IMR-90 (cell line): Measurements from ENCODE around the gene IRGQ. TPM values are rescaled to one million over a fixed set of nuclear protein-coding genes. Genes with fewer than 3 reads are reported as not detected.

Source experiments
- BHLHE40 ChIP-seq: fragments of 150-350 bp; IDR thresholded peaks from 2 replicates; pipeline ENCODE4 v1.6.1; 2016; ENCODE audit warnings: mild to moderate bottlenecking, low read depth, low read length
- NFE2L2 ChIP-seq: fragments of 150-350 bp; IDR thresholded peaks from 2 replicates; pipeline ENCODE4 v1.6.1; 2016; ENCODE audit warnings: low read depth, mild to moderate bottlenecking, low read length
- RAD21 ChIP-seq: IDR thresholded peaks from 2 replicates; pipeline ENCODE4 v1.6.1; 2012; ENCODE audit warnings: low read length, improper control_type of control experiment
- RFX5 ChIP-seq: IDR thresholded peaks from 2 replicates; pipeline ENCODE4 v1.8.0; 2012; ENCODE audit warnings: low read depth, mild to moderate bottlenecking, low read length, moderate library complexity
- polyA plus RNA-seq, 3 experiments: library from polyadenylated mRNA; depleted of rRNA; stranded (reverse); fragments of >200 nt; gene quantifications; 2 replicates each; pipeline ENCODE4 v1.2.3, GENCODE V29; 2012; ENCODE audit warnings: low replicate concordance in 1 of 3
- total RNA-seq: library from RNA; depleted of rRNA; stranded (reverse); fragments of >200 nt; gene quantifications from 2 replicates; pipeline ENCODE4 v1.2.3, GENCODE V29; 2012
- TF ChIP-seq, protein P1 (sequence below): fragments of 150-350 bp; IDR thresholded peaks from 2 replicates; pipeline ENCODE4 v1.6.1; 2017; ENCODE audit warnings: mild to moderate bottlenecking, antibody characterized with exemption, low read length, low read depth

IRGQ gene
- total and polyA plus RNA-seq, 2 of the 4 experiments (the other 2 are of a cell fraction): 9.0 to 9.9 TPM

DNA sequence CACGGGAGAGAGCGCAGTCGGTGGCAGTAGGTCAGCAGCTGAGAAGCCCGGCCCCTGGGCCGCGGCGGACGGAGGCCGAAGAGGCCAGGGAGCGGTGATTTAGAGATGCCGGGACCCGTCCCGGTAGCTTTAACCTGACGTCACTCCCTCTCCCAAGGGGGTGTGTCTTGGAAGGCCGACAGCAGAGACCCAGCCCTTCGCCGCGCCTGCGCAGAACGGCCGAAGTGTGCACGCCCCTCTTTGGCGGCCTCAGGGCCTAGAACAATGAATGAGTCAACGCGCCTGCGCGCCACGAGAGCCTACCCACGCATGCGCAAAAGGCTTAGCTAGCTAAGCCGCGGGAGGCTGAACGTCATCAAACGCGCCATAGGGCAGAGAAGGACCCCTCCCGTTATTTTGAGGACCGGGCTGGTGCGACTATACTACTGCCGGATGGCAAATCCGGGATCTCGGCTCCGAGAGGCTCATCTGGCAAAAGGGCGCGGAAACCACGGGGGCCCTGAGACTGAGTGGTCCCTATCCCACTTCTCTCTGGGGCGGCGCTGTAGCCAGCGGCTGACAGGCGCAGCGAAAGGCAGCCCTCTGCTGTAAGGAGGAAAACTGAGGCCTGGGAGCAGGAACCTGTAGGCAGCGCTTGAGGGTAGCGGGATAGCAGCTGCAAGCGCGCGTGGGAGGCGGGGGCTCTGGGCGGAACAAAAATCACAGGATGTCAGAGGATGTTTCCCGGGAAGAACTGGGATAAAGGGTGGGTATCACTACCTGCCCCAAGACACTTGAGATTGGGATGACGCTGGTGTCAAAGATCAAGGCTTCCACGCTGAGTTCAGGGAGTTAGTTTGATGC lies at the start of gene IRGQ, which contains the start of gene ZNF576 (continued):
- TF ChIP-seq NFE2L2 (0 out of 2 replicates have a peak, but pooled peaks have one; percentile 9), BHLHE40 (0 out of 2 replicates have a peak, but pooled peaks have one; percentile 5), RAD21 (peak; percentile 18; the same call in 1 of the 2 replicates), RFX5 (no peak)
- TF ChIP-seq, protein P1, sequence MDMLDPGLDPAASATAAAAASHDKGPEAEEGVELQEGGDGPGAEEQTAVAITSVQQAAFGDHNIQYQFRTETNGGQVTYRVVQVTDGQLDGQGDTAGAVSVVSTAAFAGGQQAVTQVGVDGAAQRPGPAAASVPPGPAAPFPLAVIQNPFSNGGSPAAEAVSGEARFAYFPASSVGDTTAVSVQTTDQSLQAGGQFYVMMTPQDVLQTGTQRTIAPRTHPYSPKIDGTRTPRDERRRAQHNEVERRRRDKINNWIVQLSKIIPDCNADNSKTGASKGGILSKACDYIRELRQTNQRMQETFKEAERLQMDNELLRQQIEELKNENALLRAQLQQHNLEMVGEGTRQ: no peak; the same call in 1 of the 2 replicates
